SK-N-SH (cell line): ENCODE measurements around the gene TMEM198. TPM values are rescaled to one million over a fixed set of nuclear protein-coding genes. Genes with fewer than 3 reads are reported as not detected.

Source experiments
- CTCF ChIA-PET: fragments of 300-600, 350-600 bp; formaldehyde crosslinking; extraction: SDS; loops from one replicate; lab custom pipeline; 2021; lab: Yijun Ruan, JAX
- POLR2A ChIA-PET: fragments of 350-600 bp; sonication (Branson Sonifier 250); formaldehyde crosslinking; extraction: SDS; loops from one replicate; lab custom pipeline; 2020; ENCODE audit warnings: antibody characterized with exemption, inconsistent platforms; lab: Yijun Ruan, JAX
- DNase-seq: peaks from one replicate; pipeline ENCODE4 v3.0.0; 2012
- H2AFZ ChIP-seq: fragments of 200-600 bp; sonication (generic); 2 replicates; pipeline ENCODE4 v1.8.1; 2016; ENCODE audit warnings: antibody characterized with exemption, mild to moderate bottlenecking, low read depth
- H3F3A ChIP-seq: fragments of 200-600 bp; sonication (generic); replicated peaks from 2 replicates; pipeline ENCODE3; 2016; ENCODE audit warnings: antibody characterized with exemption, mild to moderate bottlenecking; ENCODE audit not compliant: insufficient read depth
- H3K27ac ChIP-seq, 2 experiments: fragments of 200-500 bp in 1 of 2; fragments of 200-600 bp in 1 of 2; sonication (Bioruptor generic) in 1 of 2; sonication (generic), shearing (Covaris generic) in 1 of 2; 2 replicates each; pipeline versions ENCODE4 v1.5.1 to v1.6.1; 2014 to 2016; ENCODE audit warnings: low read depth in 2 of 2, inconsistent platforms in 1 of 2, low read length in 1 of 2, mild to moderate bottlenecking in 1 of 2, mixed read lengths in 1 of 2
- H3K27me3 ChIP-seq: fragments of 200-600 bp; sonication (generic), shearing (Covaris generic); 2 replicates; pipeline ENCODE4 v1.6.1; 2016; ENCODE audit warnings: mixed run types; ENCODE audit not compliant: insufficient read depth
- H3K36me3 ChIP-seq, 2 experiments: fragments of 200-500 bp in 1 of 2; fragments of 200-600 bp in 1 of 2; sonication (Bioruptor generic) in 1 of 2; sonication (generic) in 1 of 2; replicated peaks in 1 of 2; 2 replicates each; pipeline versions ENCODE3 to v1.5.1; 2014 to 2016; ENCODE audit warnings: low read length in 1 of 2, mild to moderate bottlenecking in 1 of 2; ENCODE audit not compliant: insufficient read depth in 2 of 2, control insufficient read depth in 1 of 2
- H3K4me1 ChIP-seq, 2 experiments: fragments of 200-500 bp in 1 of 2; fragments of 200-600 bp in 1 of 2; sonication (Bioruptor generic) in 1 of 2; sonication (generic), shearing (Covaris generic) in 1 of 2; 2 replicates each; pipeline versions ENCODE4 v1.5.1 to v1.6.1; 2014 to 2016; ENCODE audit warnings: low read depth in 1 of 2, low read length in 1 of 2, mixed run types in 1 of 2; ENCODE audit not compliant: insufficient read depth in 2 of 2, control insufficient read depth in 1 of 2
- H3K4me2 ChIP-seq: fragments of 200-600 bp; sonication (generic), shearing (Covaris generic); 2 replicates; pipeline ENCODE4 v1.6.1; 2017; ENCODE audit warnings: mixed run types
- H3K4me3 ChIP-seq, 2 experiments: fragments of 200-500 bp in 1 of 2; fragments of 200-600 bp in 1 of 2; sonication (Bioruptor generic) in 1 of 2; sonication (generic), shearing (Covaris generic) in 1 of 2; 2 replicates each; pipeline versions ENCODE4 v1.5.1 to v1.8.1; 2014 to 2016; ENCODE audit warnings: low read depth in 2 of 2, inconsistent platforms in 1 of 2, low read length in 1 of 2, mild to moderate bottlenecking in 1 of 2, mixed read lengths in 1 of 2, moderate library complexity in 1 of 2
- H3K79me2 ChIP-seq: fragments of 200-600 bp; sonication (generic); 2 replicates; pipeline ENCODE4 v1.8.1; 2017; ENCODE audit warnings: mild to moderate bottlenecking; ENCODE audit not compliant: insufficient read depth
- H3K9ac ChIP-seq: fragments of 200-600 bp; sonication (generic); 2 replicates; pipeline ENCODE4 v1.6.1; 2017; ENCODE audit warnings: mixed run types
- H3K9me2 ChIP-seq: fragments of 200-600 bp; sonication (generic); 2 replicates; pipeline ENCODE4 v1.6.1; 2017; ENCODE audit warnings: mixed run types
- H3K9me3 ChIP-seq: fragments of 200-600 bp; sonication (generic); 2 replicates; pipeline ENCODE4 v1.6.1; 2017; ENCODE audit warnings: mixed run types, mild to moderate bottlenecking, moderate library complexity
- H4K20me1 ChIP-seq: fragments of 200-600 bp; sonication (generic); 2 replicates; pipeline ENCODE4 v1.6.1; 2017; ENCODE audit warnings: mild to moderate bottlenecking, mixed run types; ENCODE audit not compliant: insufficient read depth
- FOSL2 ChIP-seq: IDR thresholded peaks from 2 replicates; pipeline ENCODE4 v1.4.0; 2012; ENCODE audit warnings: low read depth, mild to moderate bottlenecking, moderate library complexity, borderline replicate concordance
- FOXJ3 ChIP-seq: sonication (generic); formaldehyde crosslinking; IDR thresholded peaks from 2 replicates; pipeline ENCODE4 v1.5.1; 2020; ENCODE audit warnings: mild to moderate bottlenecking, missing genetic modification reagents
- FOXM1 ChIP-seq: IDR thresholded peaks from 2 replicates; pipeline ENCODE4 v1.4.0; 2012; ENCODE audit warnings: low read depth, mild to moderate bottlenecking
- GABPA ChIP-seq: IDR thresholded peaks from 2 replicates; pipeline ENCODE4 v1.4.0; 2012; ENCODE audit warnings: low read depth, mild to moderate bottlenecking
- JUND ChIP-seq: IDR thresholded peaks from 2 replicates; pipeline ENCODE4 v1.4.0; 2012
- MEF2A ChIP-seq: IDR thresholded peaks from 2 replicates; pipeline ENCODE4 v1.4.0; 2012; ENCODE audit warnings: low read depth, borderline replicate concordance
- MXI1 ChIP-seq: IDR thresholded peaks from 2 replicates; pipeline ENCODE4 v1.6.1; 2012; ENCODE audit warnings: mild to moderate bottlenecking, low read depth, low read length, improper control_type of control experiment
- NRF1 ChIP-seq: IDR thresholded peaks from 2 replicates; pipeline ENCODE4 v1.6.1; 2012; ENCODE audit warnings: low read depth, mild to moderate bottlenecking, low read length
- POLR2AphosphoS5 ChIP-seq: IDR thresholded peaks from 2 replicates; pipeline ENCODE4 v1.6.1; 2012; ENCODE audit warnings: low read depth, low read length
- RFX5 ChIP-seq: IDR thresholded peaks from 2 replicates; pipeline ENCODE4 v1.6.1; 2012; ENCODE audit warnings: mild to moderate bottlenecking, improper control_type of control experiment, low read length
- RXRA ChIP-seq: IDR thresholded peaks from 2 replicates; pipeline ENCODE4 v1.4.0; 2012; ENCODE audit warnings: low read depth, mild to moderate bottlenecking, borderline replicate concordance
- SMC3 ChIP-seq: IDR thresholded peaks from 2 replicates; pipeline ENCODE4 v1.6.1; 2012; ENCODE audit warnings: low read depth, low read length, improper control_type of control experiment
- TCF12 ChIP-seq: IDR thresholded peaks from 2 replicates; pipeline ENCODE4 v1.4.0; 2012
- TEAD4 ChIP-seq: IDR thresholded peaks from 2 replicates; pipeline ENCODE4 v1.4.0; 2012; ENCODE audit warnings: mild to moderate bottlenecking, borderline replicate concordance; ENCODE audit not compliant: insufficient read depth
- ZBTB33 ChIP-seq: IDR thresholded peaks from 2 replicates; pipeline ENCODE4 v1.4.0; 2012; ENCODE audit warnings: low read depth, borderline replicate concordance
- WGBS: methylation state at CpG from one replicate; pipeline ENCODE4 v1.1.6; 2017; ENCODE audit warnings: low lambda C conversion rate; 5-methylcytosine and 5-hydroxymethylcytosine counted together
- polyA plus RNA-seq, 3 experiments: library from polyadenylated mRNA; depleted of rRNA; stranded (reverse); fragments of >200 nt; gene quantifications; 2 replicates each; pipeline ENCODE4 v1.2.3, GENCODE V29; 2012
- TF ChIP-seq, protein P1 (sequence below): fragments of 150-350 bp; IDR thresholded peaks from 2 replicates; pipeline ENCODE4 v1.6.1; 2017; ENCODE audit warnings: antibody characterized with exemption, low read length, low read depth, borderline replicate concordance
- TF ChIP-seq, protein P2 (sequence below): IDR thresholded peaks from 2 replicates; pipeline ENCODE4; 2012

The TMEM198 gene
- polyA plus RNA-seq, 1 of the 3 experiments (the other 2 are of a cell fraction) = 4.7 TPM

DNA sequence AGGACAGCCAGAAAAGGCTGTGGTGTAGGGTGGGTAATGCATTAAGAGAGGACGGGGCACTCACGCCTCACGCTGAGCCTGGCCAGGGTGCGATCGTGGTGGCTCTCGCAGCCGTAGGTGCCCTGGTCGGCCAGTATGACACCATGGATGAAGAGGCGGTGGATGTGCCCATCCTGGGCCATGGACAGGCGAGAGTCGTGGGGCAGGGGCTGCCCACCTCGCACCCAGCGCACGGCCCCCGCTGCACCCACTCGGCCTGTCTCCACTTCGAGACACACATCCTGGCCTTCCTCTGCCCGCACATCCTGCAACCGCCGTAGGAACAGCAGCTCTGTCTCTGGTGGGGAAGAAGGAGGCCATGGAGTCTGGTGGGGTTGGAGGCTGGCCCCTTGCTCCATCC is 12.1 kb downstream of the TMEM198 start:
- H3K27me3 ChIP-seq = no peaks in the 10 kb centered on the region
- H3K4me1 ChIP-seq = peaks cover 0 to 16% of the 10 kb centered on the region in 2 experiments; a peak in 1 of 4 replicates
- H3F3A ChIP-seq = no peaks in the 10 kb centered on the region
- no peak overlapping the region for H2AFZ ChIP-seq
- CTCF ChIA-PET = interaction anchor here (0.8 to 7.5 kb wide), 7 partner anchors 12 to 87 kb away, joined by 3 to 107 read pairs (median 4); partner anchors contain the start of genes CHPF, OBSL1 and TMEM198
- H3K27ac ChIP-seq = no peak overlapping the region
- no peak overlapping the region for H3K4me3 ChIP-seq
- TF ChIP-seq JUND (no peak), ZBTB33 (no peak), MXI1 (no peak), NRF1 (no peak), FOXM1 (no peak), FOXJ3 (CRISPR knock-in tag) (no peak), MEF2A (no peak), GABPA (no peak), SMC3 (no peak), TCF12 (no peak), TEAD4 (no peak), POLR2AphosphoS5 (no peak), RFX5 (no peak), RXRA (no peak), FOSL2 (no peak)
- TF ChIP-seq, protein P1, sequence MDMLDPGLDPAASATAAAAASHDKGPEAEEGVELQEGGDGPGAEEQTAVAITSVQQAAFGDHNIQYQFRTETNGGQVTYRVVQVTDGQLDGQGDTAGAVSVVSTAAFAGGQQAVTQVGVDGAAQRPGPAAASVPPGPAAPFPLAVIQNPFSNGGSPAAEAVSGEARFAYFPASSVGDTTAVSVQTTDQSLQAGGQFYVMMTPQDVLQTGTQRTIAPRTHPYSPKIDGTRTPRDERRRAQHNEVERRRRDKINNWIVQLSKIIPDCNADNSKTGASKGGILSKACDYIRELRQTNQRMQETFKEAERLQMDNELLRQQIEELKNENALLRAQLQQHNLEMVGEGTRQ = no peak
- TF ChIP-seq, protein P2, sequence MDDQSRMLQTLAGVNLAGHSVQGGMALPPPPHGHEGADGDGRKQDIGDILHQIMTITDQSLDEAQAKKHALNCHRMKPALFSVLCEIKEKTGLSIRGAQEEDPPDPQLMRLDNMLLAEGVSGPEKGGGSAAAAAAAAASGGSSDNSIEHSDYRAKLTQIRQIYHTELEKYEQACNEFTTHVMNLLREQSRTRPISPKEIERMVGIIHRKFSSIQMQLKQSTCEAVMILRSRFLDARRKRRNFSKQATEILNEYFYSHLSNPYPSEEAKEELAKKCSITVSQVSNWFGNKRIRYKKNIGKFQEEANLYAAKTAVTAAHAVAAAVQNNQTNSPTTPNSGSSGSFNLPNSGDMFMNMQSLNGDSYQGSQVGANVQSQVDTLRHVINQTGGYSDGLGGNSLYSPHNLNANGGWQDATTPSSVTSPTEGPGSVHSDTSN = no peak
- no peaks in the 10 kb centered on the region for H3K79me2 ChIP-seq
- no peaks in the 10 kb centered on the region for H3K36me3 ChIP-seq
- H4K20me1 ChIP-seq = no peaks in the 10 kb centered on the region
- DNase-seq = no peak
- 91% methylated on average over 20 of the region's 20 CpGs for WGBS
- H3K4me2 ChIP-seq = no peak overlapping the region
- POLR2A ChIA-PET = interaction anchor here (0.7 kb wide), 1 partner anchor 203 kb away, joined by 4 read pairs; no protein-coding TSS in a partner anchor
- H3K9ac ChIP-seq = no peak overlapping the region
- no peaks in the 10 kb centered on the region for H3K9me2 ChIP-seq
- H3K9me3 ChIP-seq = no peaks in the 10 kb centered on the region
